HepG2 (cell line): ENCODE measurements around the gene ZG16B. TPM values are rescaled to one million over a fixed set of nuclear protein-coding genes. Genes with fewer than 3 reads are reported as not detected.

Experiments
- ASH2L ChIP-seq: fragments of 300-600, 200-600 bp; sonication (generic); IDR thresholded peaks from 2 replicates; pipeline ENCODE4 v1.7.0; 2017; ENCODE audit warnings: low read depth, mild to moderate bottlenecking, moderate library complexity, mixed read lengths, low read length; ENCODE audit not compliant: insufficient read length
- CBX5 ChIP-seq: sonication (generic); formaldehyde crosslinking; IDR thresholded peaks from 2 replicates; pipeline ENCODE4 v1.4.0; 2020; ENCODE audit warnings: missing genetic modification reagents, borderline replicate concordance
- GTF2F1 ChIP-seq: fragments of 150-350 bp; IDR thresholded peaks from 2 replicates; pipeline ENCODE4 v1.6.1; 2014; ENCODE audit warnings: low read length
- PHB2 ChIP-seq: fragments of 450-650 bp; IDR thresholded peaks from 2 replicates; pipeline ENCODE4 v1.6.1; 2018; ENCODE audit not compliant: partially characterized antibody
- RARG ChIP-seq: sonication (generic); formaldehyde crosslinking; IDR thresholded peaks from 2 replicates; pipeline ENCODE4 v1.4.0; 2020; ENCODE audit warnings: low read depth, mild to moderate bottlenecking, missing genetic modification reagents
- SP5 ChIP-seq: IDR thresholded peaks from 2 replicates; pipeline ENCODE4 v1.6.1; 2016; ENCODE audit warnings: low read depth, borderline replicate concordance
- SRSF9 ChIP-seq: fragments of 200-400 bp; formaldehyde crosslinking; IDR thresholded peaks from 2 replicates; pipeline ENCODE4 v1.6.1; 2018; ENCODE audit warnings: borderline replicate concordance, mild to moderate bottlenecking, low read depth, low read length; ENCODE audit not compliant: insufficient read depth, poor library complexity, severe bottlenecking
- TIGD3 ChIP-seq: sonication (generic); formaldehyde crosslinking; IDR thresholded peaks from 2 replicates; pipeline ENCODE4 v1.5.1; 2020; ENCODE audit warnings: mild to moderate bottlenecking, missing genetic modification reagents, borderline replicate concordance
- ZNF160 ChIP-seq: sonication (generic); formaldehyde crosslinking; IDR thresholded peaks from 2 replicates; pipeline ENCODE4 v1.8.0; 2022; ENCODE audit warnings: mild to moderate bottlenecking, inconsistent platforms, missing genetic modification reagents
- ZNF207 ChIP-seq: fragments of 450-650 bp; IDR thresholded peaks from 2 replicates; pipeline ENCODE4 v1.6.1; 2016; ENCODE audit warnings: antibody characterized with exemption, borderline replicate concordance
- polyA plus RNA-seq, 8 experiments: library from polyadenylated mRNA; depleted of rRNA in 3 of 8; stranded (reverse) in 7 of 8; unstranded in 1 of 8; fragments of >200 nt; fragmentation: Illumina TruSeq in 4 of 8; extraction: Trizol in 4 of 8; gene quantifications; 2 replicates each; pipeline versions ENCODE4 v1.2.1 to v1.2.3, GENCODE V29; 2011 to 2016; ENCODE audit warnings: low read depth in 4 of 8, missing spikeins in 1 of 8, mixed read lengths in 1 of 8; ENCODE audit not compliant: insufficient read depth in 1 of 8
- total RNA-seq, 5 experiments: library from RNA; depleted of rRNA; stranded (reverse); fragments of >200 nt; fragmentation: Illumina TruSeq; extraction: Trizol; gene quantifications; 2 replicates each; pipeline ENCODE4 v1.2.3, GENCODE V29; 2016; ENCODE audit warnings: low read depth in 1 of 5
- TF ChIP-seq, protein P1 (sequence below): sonication (generic); formaldehyde crosslinking; IDR thresholded peaks from one replicate; pipeline ENCODE4 v1.5.1; 2020; ENCODE audit warnings: mild to moderate bottlenecking, missing genetic modification reagents; ENCODE audit errors: not compliant biosample characterization
- TF ChIP-seq, protein P2 (sequence below): sonication (generic); formaldehyde crosslinking; IDR thresholded peaks from 2 replicates; pipeline ENCODE4 v1.9.0; 2021; ENCODE audit warnings: mild to moderate bottlenecking, missing genetic modification reagents

ZG16B gene
- total and polyA plus RNA-seq, 2 of the 13 experiments (the other 11 are each of a cell fraction or from before 2014, with no cell fraction given), result 1.5 to 11.3 TPM

DNA sequence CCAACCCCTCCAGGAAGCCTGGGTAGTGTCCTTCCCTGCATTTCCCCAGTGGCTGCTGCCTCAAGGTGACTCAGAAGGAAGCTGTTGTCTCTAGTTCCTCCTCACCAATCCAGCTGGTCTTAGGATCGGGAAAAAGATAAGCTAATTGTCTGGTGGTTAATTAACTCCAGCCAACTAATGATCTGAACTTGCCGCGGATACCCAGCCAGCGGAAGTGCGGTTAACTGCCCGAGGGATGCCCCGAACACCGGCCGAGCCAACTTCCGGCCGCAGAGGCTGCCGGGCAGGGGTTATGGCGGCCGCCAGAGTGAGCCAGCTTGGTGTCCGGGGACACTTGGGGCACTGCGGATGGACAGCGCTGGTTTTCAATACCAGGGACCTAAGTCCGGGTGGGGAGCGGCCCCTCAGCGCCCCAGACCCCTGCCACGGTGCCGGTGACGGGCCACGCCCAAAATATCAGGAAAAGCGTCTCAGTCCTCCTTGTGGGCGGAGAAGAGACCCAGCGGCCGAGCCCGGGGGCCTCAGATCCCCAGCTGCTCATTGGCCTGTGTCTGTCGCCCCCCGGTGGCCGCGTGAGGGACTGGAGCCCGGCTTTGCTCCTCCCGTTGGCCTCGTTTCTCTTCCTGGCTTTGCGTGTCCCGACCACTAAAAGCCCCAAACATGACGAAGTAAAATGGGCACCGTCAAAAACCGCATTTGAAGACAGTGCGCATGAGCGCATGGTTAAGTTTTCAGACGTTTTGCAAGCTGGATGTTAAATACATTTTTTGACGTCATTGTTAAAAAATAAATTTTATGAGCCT is 38.1 kb downstream of the ZG16B start (continued):
- TF ChIP-seq GTF2F1, result no peak
- no peak for TF ChIP-seq ZNF207
- TF ChIP-seq SP5 (CRISPR knock-in tag), result peak; percentile 89
- TF ChIP-seq SRSF9, result no peak
- TF ChIP-seq ZNF160 (CRISPR knock-in tag), result peak; percentile 58
- TF ChIP-seq, protein P1, sequence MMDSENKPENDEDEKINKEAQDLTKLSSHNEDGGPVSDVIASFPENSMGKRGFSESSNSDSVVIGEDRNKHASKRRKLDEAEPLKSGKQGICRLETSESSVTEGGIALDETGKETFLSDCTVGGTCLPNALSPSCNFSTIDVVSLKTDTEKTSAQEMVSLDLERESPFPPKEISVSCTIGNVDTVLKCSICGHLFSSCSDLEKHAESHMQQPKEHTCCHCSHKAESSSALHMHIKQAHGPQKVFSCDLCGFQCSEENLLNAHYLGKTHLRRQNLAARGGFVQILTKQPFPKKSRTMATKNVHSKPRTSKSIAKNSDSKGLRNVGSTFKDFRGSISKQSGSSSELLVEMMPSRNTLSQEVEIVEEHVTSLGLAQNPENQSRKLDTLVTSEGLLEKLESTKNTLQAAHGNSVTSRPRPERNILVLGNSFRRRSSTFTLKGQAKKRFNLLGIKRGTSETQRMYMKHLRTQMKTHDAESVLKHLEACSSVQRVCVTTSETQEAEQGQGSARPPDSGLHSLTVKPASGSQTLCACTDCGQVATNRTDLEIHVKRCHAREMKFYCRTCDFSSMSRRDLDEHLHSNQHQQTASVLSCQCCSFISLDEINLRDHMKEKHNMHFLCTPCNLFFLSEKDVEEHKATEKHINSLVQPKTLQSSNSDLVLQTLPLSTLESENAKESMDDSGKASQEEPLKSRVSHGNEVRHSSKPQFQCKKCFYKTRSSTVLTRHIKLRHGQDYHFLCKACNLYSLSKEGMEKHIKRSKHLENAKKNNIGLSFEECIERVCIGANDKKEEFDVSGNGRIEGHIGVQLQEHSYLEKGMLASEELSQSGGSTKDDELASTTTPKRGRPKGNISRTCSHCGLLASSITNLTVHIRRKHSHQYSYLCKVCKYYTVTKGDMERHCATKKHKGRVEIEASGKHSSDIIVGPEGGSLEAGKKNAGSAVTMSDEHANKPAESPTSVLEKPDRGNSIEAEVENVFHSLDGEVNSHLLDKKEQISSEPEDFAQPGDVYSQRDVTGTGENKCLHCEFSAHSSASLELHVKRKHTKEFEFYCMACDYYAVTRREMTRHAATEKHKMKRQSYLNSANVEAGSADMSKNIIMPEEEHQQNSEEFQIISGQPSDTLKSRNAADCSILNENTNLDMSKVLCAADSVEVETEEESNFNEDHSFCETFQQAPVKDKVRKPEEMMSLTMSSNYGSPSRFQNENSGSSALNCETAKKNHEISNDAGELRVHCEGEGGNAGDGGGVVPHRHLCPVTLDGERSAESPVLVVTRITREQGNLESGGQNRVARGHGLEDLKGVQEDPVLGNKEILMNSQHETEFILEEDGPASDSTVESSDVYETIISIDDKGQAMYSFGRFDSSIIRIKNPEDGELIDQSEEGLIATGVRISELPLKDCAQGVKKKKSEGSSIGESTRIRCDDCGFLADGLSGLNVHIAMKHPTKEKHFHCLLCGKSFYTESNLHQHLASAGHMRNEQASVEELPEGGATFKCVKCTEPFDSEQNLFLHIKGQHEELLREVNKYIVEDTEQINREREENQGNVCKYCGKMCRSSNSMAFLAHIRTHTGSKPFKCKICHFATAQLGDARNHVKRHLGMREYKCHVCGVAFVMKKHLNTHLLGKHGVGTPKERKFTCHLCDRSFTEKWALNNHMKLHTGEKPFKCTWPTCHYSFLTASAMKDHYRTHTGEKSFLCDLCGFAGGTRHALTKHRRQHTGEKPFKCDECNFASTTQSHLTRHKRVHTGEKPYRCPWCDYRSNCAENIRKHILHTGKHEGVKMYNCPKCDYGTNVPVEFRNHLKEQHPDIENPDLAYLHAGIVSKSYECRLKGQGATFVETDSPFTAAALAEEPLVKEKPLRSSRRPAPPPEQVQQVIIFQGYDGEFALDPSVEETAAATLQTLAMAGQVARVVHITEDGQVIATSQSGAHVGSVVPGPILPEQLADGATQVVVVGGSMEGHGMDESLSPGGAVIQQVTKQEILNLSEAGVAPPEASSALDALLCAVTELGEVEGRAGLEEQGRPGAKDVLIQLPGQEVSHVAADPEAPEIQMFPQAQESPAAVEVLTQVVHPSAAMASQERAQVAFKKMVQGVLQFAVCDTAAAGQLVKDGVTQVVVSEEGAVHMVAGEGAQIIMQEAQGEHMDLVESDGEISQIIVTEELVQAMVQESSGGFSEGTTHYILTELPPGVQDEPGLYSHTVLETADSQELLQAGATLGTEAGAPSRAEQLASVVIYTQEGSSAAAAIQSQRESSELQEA (CRISPR knock-in tag), result no peak
- TF ChIP-seq TIGD3, result 0 out of 2 replicates have a peak, but pooled peaks have one; percentile 73
- TF ChIP-seq CBX5 (CRISPR knock-in tag), result peak; percentile 57
- TF ChIP-seq PHB2, result no peak
- no peak for TF ChIP-seq RARG (CRISPR knock-in tag)
- TF ChIP-seq, protein P2, sequence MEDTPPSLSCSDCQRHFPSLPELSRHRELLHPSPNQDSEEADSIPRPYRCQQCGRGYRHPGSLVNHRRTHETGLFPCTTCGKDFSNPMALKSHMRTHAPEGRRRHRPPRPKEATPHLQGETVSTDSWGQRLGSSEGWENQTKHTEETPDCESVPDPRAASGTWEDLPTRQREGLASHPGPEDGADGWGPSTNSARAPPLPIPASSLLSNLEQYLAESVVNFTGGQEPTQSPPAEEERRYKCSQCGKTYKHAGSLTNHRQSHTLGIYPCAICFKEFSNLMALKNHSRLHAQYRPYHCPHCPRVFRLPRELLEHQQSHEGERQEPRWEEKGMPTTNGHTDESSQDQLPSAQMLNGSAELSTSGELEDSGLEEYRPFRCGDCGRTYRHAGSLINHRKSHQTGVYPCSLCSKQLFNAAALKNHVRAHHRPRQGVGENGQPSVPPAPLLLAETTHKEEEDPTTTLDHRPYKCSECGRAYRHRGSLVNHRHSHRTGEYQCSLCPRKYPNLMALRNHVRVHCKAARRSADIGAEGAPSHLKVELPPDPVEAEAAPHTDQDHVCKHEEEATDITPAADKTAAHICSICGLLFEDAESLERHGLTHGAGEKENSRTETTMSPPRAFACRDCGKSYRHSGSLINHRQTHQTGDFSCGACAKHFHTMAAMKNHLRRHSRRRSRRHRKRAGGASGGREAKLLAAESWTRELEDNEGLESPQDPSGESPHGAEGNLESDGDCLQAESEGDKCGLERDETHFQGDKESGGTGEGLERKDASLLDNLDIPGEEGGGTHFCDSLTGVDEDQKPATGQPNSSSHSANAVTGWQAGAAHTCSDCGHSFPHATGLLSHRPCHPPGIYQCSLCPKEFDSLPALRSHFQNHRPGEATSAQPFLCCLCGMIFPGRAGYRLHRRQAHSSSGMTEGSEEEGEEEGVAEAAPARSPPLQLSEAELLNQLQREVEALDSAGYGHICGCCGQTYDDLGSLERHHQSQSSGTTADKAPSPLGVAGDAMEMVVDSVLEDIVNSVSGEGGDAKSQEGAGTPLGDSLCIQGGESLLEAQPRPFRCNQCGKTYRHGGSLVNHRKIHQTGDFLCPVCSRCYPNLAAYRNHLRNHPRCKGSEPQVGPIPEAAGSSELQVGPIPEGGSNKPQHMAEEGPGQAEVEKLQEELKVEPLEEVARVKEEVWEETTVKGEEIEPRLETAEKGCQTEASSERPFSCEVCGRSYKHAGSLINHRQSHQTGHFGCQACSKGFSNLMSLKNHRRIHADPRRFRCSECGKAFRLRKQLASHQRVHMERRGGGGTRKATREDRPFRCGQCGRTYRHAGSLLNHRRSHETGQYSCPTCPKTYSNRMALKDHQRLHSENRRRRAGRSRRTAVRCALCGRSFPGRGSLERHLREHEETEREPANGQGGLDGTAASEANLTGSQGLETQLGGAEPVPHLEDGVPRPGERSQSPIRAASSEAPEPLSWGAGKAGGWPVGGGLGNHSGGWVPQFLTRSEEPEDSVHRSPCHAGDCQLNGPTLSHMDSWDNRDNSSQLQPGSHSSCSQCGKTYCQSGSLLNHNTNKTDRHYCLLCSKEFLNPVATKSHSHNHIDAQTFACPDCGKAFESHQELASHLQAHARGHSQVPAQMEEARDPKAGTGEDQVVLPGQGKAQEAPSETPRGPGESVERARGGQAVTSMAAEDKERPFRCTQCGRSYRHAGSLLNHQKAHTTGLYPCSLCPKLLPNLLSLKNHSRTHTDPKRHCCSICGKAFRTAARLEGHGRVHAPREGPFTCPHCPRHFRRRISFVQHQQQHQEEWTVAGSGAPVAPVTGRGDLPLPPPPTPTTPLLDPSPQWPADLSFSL (CRISPR knock-in tag), result 0 out of 2 replicates have a peak, but pooled peaks have one; percentile 35
- TF ChIP-seq ASH2L, result peak; percentile 68
